ENCODE results near the gene ARL16. TPM values are rescaled to one million over a fixed set of nuclear protein-coding genes. Genes with fewer than 3 reads are reported as not detected.
"Not testable (repeated sequence)": the region's sequence is repeated elsewhere in the genome, so short reads cannot be mapped to it uniquely, and the experiment has no call there.

ARL16 gene
- total RNA-seq, 1 experiment from 2014 or later = 74.6 TPM

- DNase-seq = no peak
- H3K4me3 ChIP-seq (ENCODE audit: insufficient read depth, low read depth, low read length) = no peak overlapping the region
- H3K36me3 ChIP-seq (replicated peaks; ENCODE audit: control insufficient read depth, insufficient read depth, low read length) = peaks cover 22% of the 10 kb centered on the region
- no peaks in the 10 kb centered on the region for H3K27me3 ChIP-seq (ENCODE audit: control insufficient read depth, insufficient read depth, low read length)
Measured at GRCh38 chr17:81691608-81692007, 8.0 kb upstream of the ARL16 start.

DNA sequence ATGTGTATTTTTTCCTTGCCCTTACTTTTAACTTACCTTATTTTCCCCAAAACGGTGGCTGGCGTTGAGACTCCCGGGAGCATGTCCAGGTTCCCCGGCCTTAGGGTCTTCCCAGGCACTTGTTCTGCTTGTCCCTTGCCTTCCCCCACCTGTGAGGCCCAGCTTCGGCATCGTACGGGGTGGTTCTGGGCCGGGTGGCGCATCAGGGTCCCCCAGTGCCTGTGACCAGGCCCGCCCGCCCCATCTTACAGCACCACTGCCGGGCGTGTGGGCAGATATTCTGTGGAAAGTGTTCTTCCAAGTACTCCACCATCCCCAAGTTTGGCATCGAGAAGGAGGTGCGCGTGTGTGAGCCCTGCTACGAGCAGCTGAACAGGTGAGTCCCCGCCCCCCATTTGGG lies 7.6 kb upstream of the ARL16 start:
- H3K4me3 ChIP-seq (ENCODE audit: insufficient read depth, low read depth, low read length) = no peak overlapping the region
- DNase-seq = no peak
- H3K27me3 ChIP-seq (ENCODE audit: control insufficient read depth, insufficient read depth, low read length) = no peaks in the 10 kb centered on the region
- peaks cover 24% of the 10 kb centered on the region for H3K36me3 ChIP-seq (replicated peaks; ENCODE audit: control insufficient read depth, insufficient read depth, low read length)

- Histone ChIP-seq H3K4me3 (ENCODE audit: insufficient read depth, low read depth, low read length) (no peak overlapping the region), H3K36me3 (replicated peaks; ENCODE audit: control insufficient read depth, insufficient read depth, low read length) (peaks cover 28% of the 10 kb centered on the region), H3K27me3 (ENCODE audit: control insufficient read depth, insufficient read depth, low read length) (no peaks in the 10 kb centered on the region)
- DNase-seq = no peak
Measured at GRCh38 chr17:81690549-81690948, 7.0 kb upstream of the ARL16 start.

DNA sequence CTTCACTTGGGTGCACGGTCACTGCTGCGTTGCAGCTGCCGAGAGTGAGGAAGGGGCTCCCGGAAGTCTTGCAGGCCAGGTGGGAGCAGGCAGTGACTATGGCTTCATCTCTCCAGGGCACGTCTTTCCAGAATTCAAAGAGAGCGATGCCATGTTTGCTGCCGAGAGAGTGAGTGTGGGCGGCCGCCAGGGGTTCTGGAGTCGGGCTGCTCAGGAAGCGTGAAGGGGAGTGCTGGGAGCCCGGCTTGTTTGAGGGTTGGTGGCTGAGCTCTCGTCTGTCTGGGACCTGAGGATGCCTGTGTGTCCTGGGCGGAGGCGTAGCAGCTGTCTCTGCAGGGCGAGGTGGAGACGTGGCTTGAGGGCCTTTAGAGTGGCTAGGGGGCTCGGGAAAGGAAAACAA lies 6.5 kb upstream of the ARL16 start:
- no peak for DNase-seq
- Histone ChIP-seq H3K4me3 (ENCODE audit: insufficient read depth, low read depth, low read length) (no peak overlapping the region), H3K36me3 (replicated peaks; ENCODE audit: control insufficient read depth, insufficient read depth, low read length) (peaks cover 28% of the 10 kb centered on the region), H3K27me3 (ENCODE audit: control insufficient read depth, insufficient read depth, low read length) (no peaks in the 10 kb centered on the region)

- DNase-seq = no peak
- Histone ChIP-seq H3K36me3 (replicated peaks; ENCODE audit: control insufficient read depth, insufficient read depth, low read length) (peaks cover 26% of the 10 kb centered on the region), H3K27me3 (ENCODE audit: control insufficient read depth, insufficient read depth, low read length) (no peaks in the 10 kb centered on the region), H3K4me3 (ENCODE audit: insufficient read depth, low read depth, low read length) (no peak overlapping the region)
Measured at GRCh38 chr17:81688616-81689015, 5.0 kb upstream of the ARL16 start.

GRCh38 chr17:81687770-81688541 lies 4.4 kb upstream of the ARL16 start:
- no peaks in the 10 kb centered on the region for H3K27me3 ChIP-seq (ENCODE audit: control insufficient read depth, insufficient read depth, low read length)
- DNase-seq = peak; percentile 61
- peaks cover 26% of the 10 kb centered on the region for H3K36me3 ChIP-seq (replicated peaks; ENCODE audit: control insufficient read depth, insufficient read depth, low read length)
- H3K4me3 ChIP-seq (ENCODE audit: insufficient read depth, low read depth, low read length) = no peak overlapping the region

- Histone ChIP-seq H3K4me3 (ENCODE audit: insufficient read depth, low read depth, low read length) (no peak overlapping the region), H3K36me3 (replicated peaks; ENCODE audit: control insufficient read depth, insufficient read depth, low read length) (peaks cover 20% of the 10 kb centered on the region)
- DNase-seq = no peak
Measured at GRCh38 chr17:81686614-81687013, 3.0 kb upstream of the ARL16 start.

GRCh38 chr17:81685108-81685507 lies 1.5 kb upstream of the ARL16 start:
- H3K4me3 ChIP-seq (ENCODE audit: insufficient read depth, low read depth, low read length) = no peak overlapping the region
- no peaks in the 10 kb centered on the region for H3K27me3 ChIP-seq (ENCODE audit: control insufficient read depth, insufficient read depth, low read length)
- peaks cover 21% of the 10 kb centered on the region for H3K36me3 ChIP-seq (replicated peaks; ENCODE audit: control insufficient read depth, insufficient read depth, low read length)
- DNase-seq = peak; percentile 52

More at GRCh38 chr17:81686614-81687013, 3.0 kb upstream of the ARL16 start:
- H3K27me3 ChIP-seq (ENCODE audit: control insufficient read depth, insufficient read depth, low read length) = no peaks in the 10 kb centered on the region

GRCh38 chr17:81684442-81684911 lies 880 bp upstream of the ARL16 start:
- peak; percentile 78 for DNase-seq
- Histone ChIP-seq H3K4me3 (ENCODE audit: insufficient read depth, low read depth, low read length) (peak overlapping the region; percentile 85), H3K27me3 (ENCODE audit: control insufficient read depth, insufficient read depth, low read length) (no peaks in the 10 kb centered on the region), H3K36me3 (replicated peaks; ENCODE audit: control insufficient read depth, insufficient read depth, low read length) (peaks cover 21% of the 10 kb centered on the region)

- Histone ChIP-seq H3K36me3 (replicated peaks; ENCODE audit: control insufficient read depth, insufficient read depth, low read length) (peaks cover 15% of the 10 kb centered on the region), H3K27me3 (ENCODE audit: control insufficient read depth, insufficient read depth, low read length) (no peaks in the 10 kb centered on the region), H3K4me3 (ENCODE audit: insufficient read depth, low read depth, low read length) (peak overlapping the region; percentile 97)
- no peak for DNase-seq
Measured at GRCh38 chr17:81683208-81683583, 401 bp downstream of the ARL16 start.

GRCh38 chr17:81682565-81683207 lies 911 bp downstream of the ARL16 start:
- peak; percentile 54 for DNase-seq
- H3K36me3 ChIP-seq (replicated peaks; ENCODE audit: control insufficient read depth, insufficient read depth, low read length) = peaks cover 15% of the 10 kb centered on the region
- H3K4me3 ChIP-seq (ENCODE audit: insufficient read depth, low read depth, low read length) = peak overlapping the region; percentile 97
- H3K27me3 ChIP-seq (ENCODE audit: control insufficient read depth, insufficient read depth, low read length) = no peaks in the 10 kb centered on the region

DNA sequence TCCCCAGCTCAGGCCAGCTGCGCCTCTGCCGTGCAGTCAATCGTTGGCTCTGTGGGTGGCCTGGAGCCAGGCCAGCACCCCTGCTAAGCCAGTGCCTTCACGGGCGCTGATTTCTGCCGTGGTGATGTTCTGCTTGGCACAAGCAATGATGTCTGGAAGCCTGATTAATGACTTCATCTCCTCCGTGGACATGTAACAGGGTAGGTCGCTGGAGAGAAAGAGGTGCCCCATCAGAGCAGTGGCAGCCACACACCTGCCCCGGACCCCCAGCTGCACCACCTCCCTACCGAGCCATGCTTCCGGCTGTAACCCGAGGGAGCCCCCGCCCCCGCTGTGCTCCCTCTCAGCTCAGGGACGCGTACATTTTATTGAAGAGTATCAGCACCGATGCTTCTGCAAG lies 1.9 kb downstream of the ARL16 start:
- no peak overlapping the region for H3K4me3 ChIP-seq (ENCODE audit: insufficient read depth, low read depth, low read length)

GRCh38 chr17:81680150-81680549 lies 3.4 kb downstream of the ARL16 start:
- Histone ChIP-seq H3K4me3 (ENCODE audit: insufficient read depth, low read depth, low read length) (no peak overlapping the region), H3K36me3 (replicated peaks; ENCODE audit: control insufficient read depth, insufficient read depth, low read length) (peaks cover 2% of the 10 kb centered on the region), H3K27me3 (ENCODE audit: control insufficient read depth, insufficient read depth, low read length) (no peaks in the 10 kb centered on the region)
- peak; percentile 36 for DNase-seq

More for the DNA sequence above, 1.9 kb downstream of the ARL16 start:
- DNase-seq = peak; percentile 41
- peaks cover 8% of the 10 kb centered on the region for H3K36me3 ChIP-seq (replicated peaks; ENCODE audit: control insufficient read depth, insufficient read depth, low read length)
- no peaks in the 10 kb centered on the region for H3K27me3 ChIP-seq (ENCODE audit: control insufficient read depth, insufficient read depth, low read length)

DNA sequence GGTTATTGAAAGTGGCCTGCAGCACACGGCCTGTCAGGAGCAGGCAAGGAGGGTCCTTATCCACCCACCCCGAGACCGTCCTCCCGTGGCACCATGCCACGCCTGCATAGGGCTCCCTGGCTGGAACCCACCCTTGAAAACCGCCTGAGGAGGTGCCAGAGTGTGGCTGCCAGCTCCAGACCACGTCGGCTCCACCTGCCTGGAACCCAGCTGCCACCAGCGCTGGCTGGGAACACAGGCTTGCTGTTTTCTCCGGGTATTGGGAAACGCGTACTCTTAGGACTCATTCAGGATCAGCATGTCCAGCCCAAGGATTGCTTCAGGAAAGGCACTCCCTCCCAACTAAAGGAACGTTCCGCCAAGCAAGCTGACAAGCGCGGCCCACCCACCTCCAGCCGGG lies 6.7 kb downstream of the ARL16 start:
- no peak overlapping the region for H3K4me3 ChIP-seq (ENCODE audit: insufficient read depth, low read depth, low read length)
- H3K36me3 ChIP-seq (replicated peaks; ENCODE audit: control insufficient read depth, insufficient read depth, low read length) = peaks cover 14% of the 10 kb centered on the region
- peak; percentile 45 for DNase-seq
- no peaks in the 10 kb centered on the region for H3K27me3 ChIP-seq (ENCODE audit: control insufficient read depth, insufficient read depth, low read length)

DNA sequence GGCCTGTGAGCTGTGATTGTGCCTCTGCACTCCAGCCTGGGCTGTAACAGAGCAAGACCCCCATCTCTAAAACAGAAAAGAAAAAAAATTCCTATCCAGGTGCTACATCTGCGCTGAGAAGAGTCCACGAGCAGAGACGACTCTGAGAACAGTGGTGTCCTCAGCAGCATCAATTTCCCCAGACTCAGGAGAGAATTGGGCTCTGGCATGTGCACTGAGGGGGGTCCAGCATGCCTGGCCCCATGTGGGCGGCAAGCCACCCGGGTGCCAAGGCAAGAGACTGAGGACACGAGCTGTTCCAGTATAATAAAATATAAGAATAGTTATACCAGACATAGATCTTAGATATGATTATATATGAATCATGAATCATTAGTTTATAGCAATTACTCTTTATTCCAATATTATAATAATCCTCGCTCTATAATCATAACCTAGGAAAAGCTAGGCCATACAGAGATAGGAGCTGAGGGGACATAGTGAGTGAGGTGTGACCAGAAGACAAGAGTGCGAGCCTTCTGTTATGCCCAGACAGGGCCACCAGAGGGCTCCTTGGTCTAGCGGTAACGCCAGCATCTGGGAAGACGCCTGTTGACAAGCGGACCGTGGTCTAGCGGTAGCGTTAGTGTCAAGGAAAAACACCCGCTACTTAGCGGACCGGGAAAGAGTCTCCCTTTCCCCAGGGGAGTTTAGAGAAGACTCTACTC lies 7.9 kb downstream of the ARL16 start:
- peak; percentile 37 for DNase-seq
- peaks cover 21% of the 10 kb centered on the region for H3K36me3 ChIP-seq (replicated peaks; ENCODE audit: control insufficient read depth, insufficient read depth, low read length)
- H3K4me3 ChIP-seq (ENCODE audit: insufficient read depth, low read depth, low read length); H3K27me3 ChIP-seq (ENCODE audit: control insufficient read depth, insufficient read depth, low read length): not testable (repeated sequence)
